Stimulated activated CD8-positive, alpha-beta memory T cell treated with anti-CD3 and anti-CD28 coated beads, Interleukin-15, amount 100 ng/mL, for 24 hours (primary cell): ENCODE results near the gene ATF4.
"Not testable (repeated sequence)": the region's sequence is repeated elsewhere in the genome, so short reads cannot be mapped to it uniquely, and the experiment has no call there.

Experiments
- DNase-seq: peaks from one replicate; pipeline ENCODE4 v3.0.0-alpha.2; 2020; ENCODE audit warnings: low read depth

The ATF4 gene

GRCh38 chr22:39489094-39490068, 31.0 kb upstream of the ATF4 start:
- DNase-seq = no peak

- peak; percentile 20 for DNase-seq
These were observed 30.1 kb upstream of the ATF4 start for GRCh38 chr22:39490135-39490798.

GRCh38 chr22:39490966-39491680, 29.2 kb upstream of the ATF4 start:
- no peak for DNase-seq

- DNase-seq = no peak
These were observed 28.7 kb upstream of the ATF4 start for GRCh38 chr22:39491696-39492095.

GRCh38 chr22:39492186-39492585, 28.2 kb upstream of the ATF4 start:
- DNase-seq = no peak

GRCh38 chr22:39493759-39494158, 26.6 kb upstream of the ATF4 start:
- no peak for DNase-seq

GRCh38 chr22:39494471-39495120, 25.8 kb upstream of the ATF4 start:
- DNase-seq = no peak

- DNase-seq = no peak
These were observed 24.1 kb upstream of the ATF4 start for GRCh38 chr22:39496131-39496838.

GRCh38 chr22:39497429-39497828, 22.9 kb upstream of the ATF4 start:
- no peak for DNase-seq

- no peak for DNase-seq
These were observed 22.0 kb upstream of the ATF4 start for GRCh38 chr22:39498368-39498767.

GRCh38 chr22:39498802-39499201, 21.6 kb upstream of the ATF4 start:
- no peak for DNase-seq

GRCh38 chr22:39500101-39500500, 20.3 kb upstream of the ATF4 start:
- no peak for DNase-seq

GRCh38 chr22:39501644-39502108, 18.7 kb upstream of the ATF4 start:
- no peak for DNase-seq

- peak; percentile 85 for DNase-seq
These were observed 18.1 kb upstream of the ATF4 start, which contains the start of gene MIEF1 for GRCh38 chr22:39502109-39502788. TSS of gene MIEF1 (plus strand) at chr22:39502290. CDS start at chr22:39511295, 9,005 bp downstream.

- DNase-seq = no peak
These were observed 17.5 kb upstream of the ATF4 start for GRCh38 chr22:39502789-39503409.

- DNase-seq = no peak
These were observed 16.7 kb upstream of the ATF4 start for GRCh38 chr22:39503630-39504029.

GRCh38 chr22:39504071-39504470, 16.3 kb upstream of the ATF4 start:
- DNase-seq = no peak

- not testable (repeated sequence) for DNase-seq
These were observed 13.3 kb upstream of the ATF4 start for GRCh38 chr22:39507021-39507420.

- no peak for DNase-seq
These were observed 12.0 kb upstream of the ATF4 start for GRCh38 chr22:39508393-39508792.

- DNase-seq = no peak
These were observed 9.7 kb upstream of the ATF4 start for GRCh38 chr22:39510529-39511149.
